ENCODE results near the gene LILRB1.
"Not testable (repeated sequence)": the region's sequence is repeated elsewhere in the genome, so short reads cannot be mapped to it uniquely, and the experiment has no call there.

The LILRB1 gene

DNA sequence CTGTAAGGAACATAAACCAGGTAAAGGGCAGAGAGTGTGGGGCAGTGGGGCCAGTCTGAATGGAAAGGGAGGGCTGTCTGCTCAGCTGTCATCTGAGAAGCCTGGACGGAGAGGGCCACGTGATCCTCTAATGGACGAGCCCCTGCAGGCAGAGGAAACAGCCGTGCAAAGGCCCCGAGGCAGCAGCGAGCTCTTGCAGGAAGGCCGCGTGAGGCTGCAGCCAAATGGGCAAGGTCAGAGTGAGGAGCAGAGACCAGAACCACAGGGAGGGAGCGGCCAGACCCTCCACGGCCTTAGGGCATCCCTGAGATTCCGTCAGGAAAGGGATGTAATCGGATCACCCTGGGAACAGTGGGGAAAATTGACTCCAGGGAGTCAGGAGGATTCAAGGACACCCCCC is 36.9 kb downstream of the LILRB1 start:
- DNase-seq, result no peak

DNA sequence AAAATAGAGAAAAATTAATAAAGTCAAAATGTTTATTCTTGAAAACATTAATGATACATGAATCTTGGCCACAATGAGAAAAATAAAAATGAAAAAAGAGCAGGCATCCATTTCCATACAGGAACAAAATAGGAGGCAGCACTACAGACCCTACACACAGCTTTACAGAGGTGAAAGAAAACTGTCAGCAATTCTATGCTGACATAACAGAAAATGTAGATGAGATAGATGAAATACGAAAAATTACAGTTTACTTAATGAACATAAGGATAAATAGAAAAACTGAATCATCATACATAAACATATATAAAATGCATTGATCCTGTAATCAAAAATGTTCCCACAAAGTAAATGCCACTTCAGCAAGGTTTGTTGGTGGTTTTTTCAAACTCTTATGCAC is 38.1 kb downstream of the LILRB1 start:
- DNase-seq, result no peak

DNA sequence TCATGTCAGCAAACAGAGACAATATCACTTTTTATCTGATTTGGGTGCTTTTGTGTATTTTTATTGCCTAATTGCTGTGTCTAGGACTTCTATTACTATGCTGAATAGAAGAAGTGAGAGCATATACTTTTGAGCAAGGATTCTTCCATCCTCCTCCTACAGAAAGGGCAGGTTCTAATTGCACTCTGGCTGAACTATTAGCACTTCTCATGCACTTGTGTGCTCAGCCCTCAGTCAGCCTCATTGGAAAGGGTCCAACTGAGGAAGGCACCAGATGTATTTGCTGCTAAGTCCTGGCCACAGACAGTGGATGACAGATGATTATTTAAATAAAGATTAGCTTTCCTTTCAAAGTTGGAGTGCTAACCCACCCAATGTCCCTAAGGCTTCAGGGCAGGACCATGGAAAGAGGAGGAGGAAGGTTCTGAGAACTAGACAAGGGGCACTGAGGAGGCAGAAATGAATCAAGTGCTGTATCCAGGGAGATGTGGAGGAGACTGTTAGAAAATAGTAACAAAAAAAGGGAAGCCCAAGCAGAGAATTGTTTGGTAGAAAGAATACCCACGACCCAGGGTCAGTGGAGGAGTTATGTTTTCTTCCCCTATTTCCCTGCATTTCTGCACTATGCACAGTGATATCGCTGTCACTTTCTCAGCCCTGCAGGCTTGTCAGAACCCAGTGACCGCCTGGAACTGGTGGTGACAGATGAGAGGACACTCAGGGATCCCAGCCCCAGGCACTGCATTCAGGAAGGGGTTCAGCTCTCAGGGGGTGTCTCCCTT is 40.5 kb downstream of the LILRB1 start:
- DNase-seq, result no peak

DNA sequence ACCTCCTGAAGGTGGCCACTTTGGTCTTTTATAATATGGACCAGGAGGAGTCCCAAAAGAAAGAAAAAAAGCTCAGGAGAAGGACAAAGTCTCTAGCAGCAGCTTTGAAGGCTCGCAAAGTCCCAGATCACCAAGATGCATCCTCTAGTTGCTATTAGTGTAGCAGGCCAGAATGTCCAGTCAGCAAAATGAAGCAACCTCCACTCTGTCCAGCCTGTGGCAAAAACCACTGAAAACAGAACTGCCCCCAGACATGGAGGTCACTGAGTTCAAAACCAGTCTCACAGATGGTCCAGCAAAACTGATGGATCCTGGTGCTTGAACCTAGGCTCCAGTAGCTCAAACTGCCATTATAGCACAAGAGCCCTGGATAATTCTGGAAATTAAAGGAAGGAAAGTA is 42.9 kb downstream of the LILRB1 start:
- DNase-seq, result no peak

DNA sequence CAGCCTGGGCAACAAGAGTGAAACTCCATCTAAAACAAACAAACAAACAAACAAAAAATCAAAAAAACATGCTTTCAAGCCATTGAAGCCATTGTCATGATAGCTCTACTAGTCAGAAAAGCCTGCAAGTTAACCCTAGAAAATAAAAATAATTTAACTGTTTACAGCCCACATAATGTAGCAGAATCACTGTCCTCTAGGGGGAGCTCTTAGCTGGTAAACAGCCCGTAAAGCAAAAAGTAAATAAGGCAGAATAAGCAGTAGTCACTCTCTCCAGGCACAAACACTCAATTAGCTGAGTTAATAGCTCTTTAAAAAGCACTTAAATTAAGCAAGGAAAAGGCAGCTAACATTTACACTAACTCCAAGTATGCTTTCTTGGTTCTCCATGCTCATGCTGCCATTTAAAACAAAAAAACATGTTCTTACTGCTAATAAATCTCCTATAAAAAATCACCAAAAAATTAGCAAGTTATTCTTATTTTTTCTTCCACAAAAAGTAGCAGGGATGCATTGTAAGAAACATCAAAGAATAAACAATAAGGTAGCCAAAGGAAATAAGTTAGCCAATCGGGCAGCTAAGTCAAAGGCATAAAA is 43.8 kb downstream of the LILRB1 start:
- peak; percentile 19 for DNase-seq

DNA sequence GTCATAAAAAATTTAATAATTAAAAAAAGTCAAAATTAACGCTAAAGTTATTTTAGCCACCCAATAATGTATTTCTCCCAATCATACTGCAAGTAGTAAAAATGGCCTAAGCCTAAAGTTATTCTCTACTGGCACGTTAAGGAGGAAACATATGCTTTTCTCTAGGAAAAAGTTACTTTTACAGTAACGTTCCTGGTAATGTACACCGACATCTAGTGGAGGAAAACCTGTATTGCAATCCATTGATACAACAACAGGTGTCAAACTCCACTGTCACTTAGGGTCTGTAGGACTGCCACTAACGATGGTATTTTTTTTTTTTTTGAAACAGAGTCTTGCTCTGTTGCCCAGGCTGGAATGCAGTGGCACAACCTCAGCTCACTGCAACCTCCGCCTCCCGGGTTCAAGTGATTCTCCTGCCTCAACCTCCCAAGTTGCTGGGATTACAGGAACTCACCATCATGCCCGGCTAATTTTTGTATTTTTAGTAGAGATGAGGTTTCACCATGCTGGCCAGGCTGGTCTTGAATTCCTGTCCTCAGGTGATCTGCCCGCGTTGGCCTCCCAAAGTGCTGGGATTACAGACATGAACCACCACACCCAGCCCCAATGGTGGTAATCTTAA is 46.0 kb downstream of the LILRB1 start:
- DNase-seq, result peak; percentile 15

DNA sequence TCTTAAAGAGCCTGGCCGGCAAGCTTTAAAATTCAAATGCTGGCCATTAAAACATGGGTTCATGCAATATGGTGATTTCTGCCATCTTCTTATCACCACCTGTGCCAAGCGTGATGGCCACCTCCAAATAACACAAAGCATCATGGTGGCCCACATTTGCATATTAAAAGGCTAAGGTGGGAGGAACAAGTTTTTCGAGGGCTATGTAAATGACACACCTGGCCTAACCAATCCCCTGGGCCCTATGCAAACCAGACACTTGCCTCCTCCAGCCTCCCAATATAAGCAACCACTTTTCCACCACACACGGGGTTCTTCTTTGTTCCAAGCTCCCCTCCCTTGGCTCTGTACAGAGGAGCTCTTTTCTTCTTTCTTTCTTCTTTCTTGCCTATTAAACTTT is 46.9 kb downstream of the LILRB1 start:
- no peak for DNase-seq

DNA sequence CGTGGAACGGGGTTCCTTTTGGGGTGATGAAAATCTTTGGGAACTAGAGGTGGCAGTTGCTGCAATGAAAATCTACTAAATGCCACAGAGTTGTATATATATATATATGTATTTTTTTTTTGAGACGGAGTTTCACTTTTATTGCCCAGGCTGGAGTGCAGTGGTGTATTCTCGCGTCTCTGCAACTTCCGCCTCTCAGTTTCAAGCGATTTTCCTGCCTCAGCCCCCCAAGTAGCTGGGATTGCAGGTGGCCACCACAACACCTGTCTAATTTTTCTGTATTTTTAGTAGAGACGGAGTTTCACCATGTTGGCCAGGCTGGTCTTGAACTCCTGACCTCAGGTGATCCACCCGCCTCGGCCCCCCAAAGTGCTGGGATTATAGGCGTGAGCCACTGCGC is 51.3 kb downstream of the LILRB1 start:
- not testable (repeated sequence) for DNase-seq

DNA sequence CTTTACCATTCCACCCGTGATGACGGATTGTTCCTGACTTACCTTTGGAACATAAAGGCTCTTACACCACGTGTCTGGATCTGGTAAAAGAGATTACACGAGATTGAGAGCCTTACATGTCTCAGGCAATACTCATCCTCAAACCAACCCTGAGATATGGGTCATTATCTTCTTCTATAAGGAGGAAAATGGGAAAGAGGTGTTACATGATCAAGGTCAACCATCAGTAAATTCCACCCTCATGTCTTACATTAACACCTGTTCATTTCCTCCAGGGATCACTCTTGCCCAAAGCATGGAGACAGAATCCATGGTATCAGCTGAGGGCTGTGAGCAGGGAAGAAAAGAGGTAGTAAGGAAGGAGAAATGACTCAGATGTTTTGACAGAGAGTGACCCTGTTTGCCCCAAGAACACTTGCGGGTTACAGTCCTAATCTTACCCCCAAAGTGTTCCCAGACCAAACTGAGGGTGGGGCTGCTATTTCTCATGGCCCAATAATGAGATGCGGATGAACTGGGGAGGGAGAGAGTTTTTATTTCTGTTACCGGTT is 52.1 kb downstream of the LILRB1 start:
- DNase-seq, result no peak

DNA sequence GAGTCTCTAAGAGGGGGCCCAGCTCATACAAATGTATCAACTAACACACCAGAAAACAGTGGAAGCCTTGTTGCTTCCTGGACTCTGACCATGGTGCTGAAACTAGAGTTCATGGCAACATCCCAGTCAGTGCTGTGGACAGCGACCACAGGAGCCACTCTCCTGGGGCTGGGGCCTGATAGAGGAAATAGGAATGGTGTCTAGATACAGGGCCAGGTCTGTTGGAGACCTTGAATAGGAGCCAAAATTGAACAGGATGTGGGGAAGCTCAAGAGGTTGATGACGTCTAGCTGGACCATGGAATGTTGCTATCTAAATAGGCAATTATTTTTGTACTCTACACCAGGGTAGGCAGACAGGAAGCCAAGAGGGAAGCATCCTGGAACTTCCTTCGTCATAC is 54.2 kb downstream of the LILRB1 start:
- no peak for DNase-seq
